H1 (cell line): ENCODE measurements around the gene ARMC10. TPM values are rescaled to one million over a fixed set of nuclear protein-coding genes. Genes with fewer than 3 reads are reported as not detected.

Experiments
- CBX5 ChIP-seq: fragments of 300-800, 300-1000 bp; sonication (generic); IDR thresholded peaks from 2 replicates; pipeline ENCODE4 v1.7.1; 2016; ENCODE audit warnings: antibody characterized with exemption, low read length, low read depth
- CTBP2 ChIP-seq: IDR thresholded peaks from 2 replicates; pipeline ENCODE4 v1.7.0; 2011; ENCODE audit warnings: borderline replicate concordance, mild to moderate bottlenecking, moderate library complexity, mixed read lengths, low read length; ENCODE audit not compliant: insufficient read depth, insufficient read length
- POLR2AphosphoS5 ChIP-seq: IDR thresholded peaks from 2 replicates; pipeline ENCODE4 v1.6.1; 2011; ENCODE audit warnings: low read depth, low read length
- RBBP5 ChIP-seq: IDR thresholded peaks from 2 replicates; pipeline ENCODE4 v1.7.1; 2012; ENCODE audit warnings: low read depth, mild to moderate bottlenecking, inconsistent platforms, low read length, moderate library complexity, borderline replicate concordance
- RNF2 ChIP-seq: fragments of 200-900, 300-1000 bp; sonication (generic); IDR thresholded peaks from 2 replicates; pipeline ENCODE4 v1.7.1; 2016; ENCODE audit warnings: borderline replicate concordance, low read depth, mild to moderate bottlenecking, antibody characterized with exemption, low read length; ENCODE audit not compliant: poor library complexity, severe bottlenecking; ENCODE audit errors: missing control alignments
- polyA plus RNA-seq, 7 experiments: library from polyadenylated mRNA; depleted of rRNA in 3 of 7; stranded (reverse) in 5 of 7; unstranded in 2 of 7; fragments of >200 nt in 5 of 7; fragments of 200-250 nt in 2 of 7; gene quantifications; 1 replicate in 5 of 7; 2 replicates in 1 of 7; 4 replicates in 1 of 7; pipeline versions ENCODE4 v1.2.1 to v1.2.3, GENCODE V29; 2011 to 2013; ENCODE audit warnings: missing spikeins in 2 of 7, mixed read lengths in 2 of 7
- total RNA-seq: library from RNA; stranded (reverse); fragmentation: NEBNext Ultra II Directional; extraction: Animal tissue kit (Norgen Biotek cat#: 25700); gene quantifications from 2 replicates; pipeline ENCODE4 v1.2.1, GENCODE V29; 2021

Gene ARMC10
- total and polyA plus RNA-seq, 2 of the 8 experiments (the other 6 are each of a cell fraction or from before 2014, with no cell fraction given): 16.4 to 44.3 TPM

DNA sequence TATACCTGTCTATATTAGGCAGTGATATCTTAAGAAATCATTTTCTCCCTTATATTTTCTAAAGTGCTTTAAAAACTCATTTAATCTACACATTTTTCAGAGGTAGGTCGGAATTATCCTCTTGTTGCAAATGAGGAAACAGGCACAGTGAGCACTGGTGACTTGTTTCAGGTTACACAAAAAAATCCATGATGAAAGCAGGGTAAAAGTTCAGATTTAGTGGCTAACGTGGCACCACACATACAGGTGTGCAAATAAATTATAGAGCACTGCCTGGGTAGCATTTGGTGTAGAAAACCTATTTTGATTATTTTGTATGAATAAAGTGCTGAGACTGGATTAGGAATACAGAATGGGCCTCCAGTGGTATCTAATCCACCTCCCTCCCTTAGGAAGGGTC is 26.6 kb downstream of the ARMC10 start (continued):
- TF ChIP-seq CTBP2 (no peak), POLR2AphosphoS5 (no peak), CBX5 (no peak), RBBP5 (no peak), RNF2 (no peak)
